DMS 273 treated with DMSO at 0.1 percent for 48 hours (cell line): ENCODE data around the gene ABHD6.
A peak's percentile ranks its signal among the peaks of the same experiment; 100 is the strongest.
"Not testable (repeated sequence)": the region's sequence is repeated elsewhere in the genome, so short reads cannot be mapped to it uniquely, and the experiment has no call there.

Experiments
- DNase-seq: peaks from one replicate; lab custom pipeline; 2025; lab: John Stamatoyannopoulos, UW

Gene ABHD6

GRCh38 chr3:58242860-58243259, 5.3 kb downstream of the ABHD6 start:
- DNase-seq = not testable (repeated sequence)

- DNase-seq = no peak
Observed at GRCh38 chr3:58243976-58244585, 6.5 kb downstream of the ABHD6 start.

GRCh38 chr3:58246148-58247047, 8.8 kb downstream of the ABHD6 start:
- DNase-seq = no peak

DNA sequence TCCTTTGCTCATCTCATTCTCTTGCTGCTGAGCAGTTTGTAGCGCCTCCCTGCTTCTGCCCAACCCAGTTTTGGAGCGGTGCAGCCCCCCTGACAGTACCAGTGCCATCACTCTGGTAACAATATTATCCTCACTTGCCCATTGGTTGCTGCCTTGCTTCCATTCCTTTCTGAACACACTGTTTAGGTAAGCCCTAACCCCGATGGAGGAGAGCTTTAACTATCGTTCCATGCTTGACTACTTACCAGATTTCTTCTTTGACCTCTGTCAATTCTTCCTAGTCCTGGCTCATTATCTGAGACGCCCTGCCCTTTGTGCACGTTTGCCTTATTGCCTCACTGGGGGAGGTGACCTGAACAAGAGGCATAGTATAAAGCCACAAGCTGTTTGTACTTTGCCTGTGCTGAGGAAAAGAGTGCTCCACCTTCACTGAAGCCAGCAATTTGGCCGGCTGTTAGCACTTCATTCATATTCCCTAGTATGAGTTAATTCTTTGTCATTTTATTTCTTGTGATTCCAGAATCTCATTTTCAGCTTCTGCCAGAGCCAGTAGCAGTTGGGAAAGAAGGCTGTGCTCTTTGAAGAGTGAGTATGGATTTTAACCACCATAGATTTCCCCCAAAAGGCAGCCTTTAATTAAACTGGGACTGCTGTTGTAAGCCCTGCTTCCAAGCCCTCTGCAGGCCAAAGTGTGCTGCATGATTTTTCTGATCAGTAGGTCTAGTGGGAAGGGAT, 11.9 kb downstream of the ABHD6 start:
- DNase-seq = no peak

DNA sequence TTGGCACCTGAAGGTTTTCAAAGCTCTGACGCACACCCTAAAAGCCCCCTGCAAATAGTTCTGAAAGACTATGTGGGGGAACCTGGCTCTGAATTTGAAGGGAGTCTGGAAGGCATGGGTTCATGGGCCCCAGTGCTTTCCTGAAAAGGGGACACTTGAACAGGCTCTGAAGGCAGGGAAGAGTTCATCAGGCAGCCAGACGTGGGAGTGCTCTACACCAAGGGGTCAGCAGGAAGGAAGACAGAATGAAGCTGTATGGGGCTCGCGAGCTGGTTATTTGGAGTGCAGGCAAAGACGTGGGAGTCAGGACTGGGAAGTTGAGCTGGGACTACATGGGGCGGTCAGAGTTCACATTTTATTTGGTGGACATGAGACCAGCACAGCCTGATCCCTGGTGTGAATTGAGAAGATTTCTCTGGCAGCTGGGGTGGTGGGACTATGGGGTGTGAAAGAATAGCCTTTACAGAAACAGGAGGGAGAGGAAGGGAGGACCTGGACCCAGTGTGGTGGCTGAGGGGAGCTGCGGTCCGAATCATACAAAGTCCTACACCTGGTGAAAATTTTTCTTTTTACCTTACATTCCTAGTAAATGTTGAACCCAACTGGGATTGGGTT, 12.6 kb downstream of the ABHD6 start:
- no peak for DNase-seq

GRCh38 chr3:58251631-58252035, 14.0 kb downstream of the ABHD6 start:
- no peak for DNase-seq

- DNase-seq = no peak
Observed at GRCh38 chr3:58254144-58254543, 16.6 kb downstream of the ABHD6 start.

- no peak for DNase-seq
Observed at GRCh38 chr3:58256061-58256460, 18.5 kb downstream of the ABHD6 start.

- DNase-seq = no peak
Observed at GRCh38 chr3:58256511-58256910, 18.9 kb downstream of the ABHD6 start.

GRCh38 chr3:58258392-58259055, 20.9 kb downstream of the ABHD6 start:
- DNase-seq = no peak

DNA sequence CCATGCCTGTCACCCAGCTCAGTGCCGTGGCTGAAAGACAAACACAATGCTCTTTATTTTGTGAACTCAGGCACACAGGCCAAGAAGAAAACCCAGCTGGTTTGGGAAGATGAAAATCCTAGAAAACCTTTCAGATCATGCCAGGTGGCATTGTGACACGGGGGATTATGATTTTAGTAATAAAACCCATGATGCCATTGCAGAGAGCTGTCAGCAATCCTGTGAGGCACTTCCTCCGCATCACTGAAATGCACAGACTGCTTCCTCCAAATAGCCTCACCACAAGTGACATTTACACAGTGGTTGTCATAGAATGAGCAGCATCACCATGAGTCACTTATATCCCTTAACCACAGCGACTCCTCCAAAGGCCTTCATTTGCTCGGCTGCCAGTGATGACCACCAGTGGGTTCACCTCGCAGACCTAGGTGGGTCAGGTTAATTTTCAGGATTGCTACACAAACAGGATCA, 22.7 kb downstream of the ABHD6 start:
- no peak for DNase-seq

- no peak for DNase-seq
Observed at GRCh38 chr3:58260733-58261132, 23.1 kb downstream of the ABHD6 start.

DNA sequence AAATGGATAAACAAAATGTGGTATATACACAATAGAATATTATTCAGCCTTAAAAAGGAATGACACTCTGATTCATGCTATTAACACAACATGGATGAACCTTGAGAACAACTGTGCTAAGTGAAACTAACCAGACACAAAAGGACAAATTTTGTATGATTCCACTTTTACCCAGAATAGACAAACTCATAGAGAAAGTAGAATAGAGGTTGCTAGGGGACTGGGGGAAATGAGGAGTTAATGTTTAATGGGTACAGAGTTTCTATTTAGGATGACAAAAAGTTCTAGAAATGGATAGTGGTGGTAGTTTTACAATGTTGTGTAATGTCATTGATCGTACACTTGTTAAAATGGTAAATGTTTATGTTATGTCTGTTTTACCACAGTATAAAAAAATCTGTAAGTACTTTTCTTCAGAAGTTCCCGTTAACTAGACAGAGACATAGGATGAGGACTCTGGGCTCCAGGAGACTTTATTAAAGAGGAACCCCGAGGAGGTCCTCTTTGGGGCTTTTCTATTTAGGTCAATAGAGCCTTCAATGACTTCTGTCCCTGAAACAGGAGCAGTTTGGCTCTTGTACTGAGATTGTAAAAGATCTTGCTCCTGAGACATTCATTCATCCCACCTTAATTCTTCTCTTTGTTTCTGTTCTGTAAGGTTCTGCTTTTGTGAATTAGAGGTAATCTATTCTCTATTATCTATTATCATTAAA, 24.5 kb downstream of the ABHD6 start:
- no peak for DNase-seq

DNA sequence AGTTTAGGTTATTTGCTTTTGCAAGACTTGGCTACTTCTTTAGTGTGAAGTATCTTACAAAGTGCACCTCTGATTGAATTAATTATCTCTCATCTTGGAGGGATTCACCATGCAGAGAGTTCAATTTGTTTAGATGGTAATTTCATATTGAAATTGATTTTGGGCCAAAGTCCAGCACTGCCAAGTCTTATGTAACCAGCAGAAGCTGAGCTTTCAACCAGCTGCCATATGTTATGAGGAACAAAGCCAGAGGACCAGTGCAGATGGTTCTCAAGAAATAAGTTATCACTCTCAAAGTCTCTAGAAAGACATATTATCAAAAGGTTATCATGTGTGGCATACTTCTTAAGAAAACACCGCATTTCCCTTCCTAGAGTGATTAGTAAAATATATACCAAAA, 29.0 kb downstream of the ABHD6 start:
- DNase-seq = peak; percentile 45

DNA sequence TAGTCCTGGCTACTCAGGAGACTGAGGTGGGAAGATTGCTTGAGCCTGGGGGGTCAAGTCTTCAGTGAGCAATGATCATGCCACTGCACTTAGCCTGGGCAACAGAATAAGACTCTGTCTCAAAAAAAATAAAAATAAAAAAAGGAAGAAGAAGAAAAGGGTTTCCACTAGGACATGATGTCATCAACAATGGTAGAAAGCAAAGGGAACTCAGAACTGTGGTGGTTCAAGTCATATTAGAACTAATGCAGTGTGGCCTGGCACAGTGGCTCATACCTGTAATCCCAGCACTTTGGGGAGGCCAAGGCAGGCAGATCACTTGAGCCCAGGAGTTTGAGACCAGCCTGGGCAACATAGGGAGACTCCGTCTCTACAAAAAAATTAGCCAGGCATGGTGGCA, 30.0 kb downstream of the ABHD6 start:
- DNase-seq = not testable (repeated sequence)

DNA sequence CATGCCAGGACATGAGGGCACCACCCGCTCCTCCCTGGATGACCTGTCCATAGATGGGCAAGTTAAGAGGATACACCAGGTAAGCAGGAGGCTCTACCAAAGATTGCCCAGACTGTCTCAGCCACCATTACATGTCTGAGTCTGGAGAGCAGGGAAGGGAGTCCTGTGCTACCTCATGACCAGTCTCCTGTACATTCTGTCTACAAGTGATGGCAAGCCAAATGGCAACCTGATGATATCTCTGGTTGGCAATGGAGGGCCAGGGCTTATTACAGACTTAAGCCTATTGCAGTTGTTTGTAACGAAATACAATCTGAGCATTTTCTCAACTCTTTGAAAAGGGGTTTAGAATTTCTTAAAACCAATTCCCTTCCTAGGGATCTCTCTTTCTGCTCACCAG, 31.8 kb downstream of the ABHD6 start:
- no peak for DNase-seq

DNA sequence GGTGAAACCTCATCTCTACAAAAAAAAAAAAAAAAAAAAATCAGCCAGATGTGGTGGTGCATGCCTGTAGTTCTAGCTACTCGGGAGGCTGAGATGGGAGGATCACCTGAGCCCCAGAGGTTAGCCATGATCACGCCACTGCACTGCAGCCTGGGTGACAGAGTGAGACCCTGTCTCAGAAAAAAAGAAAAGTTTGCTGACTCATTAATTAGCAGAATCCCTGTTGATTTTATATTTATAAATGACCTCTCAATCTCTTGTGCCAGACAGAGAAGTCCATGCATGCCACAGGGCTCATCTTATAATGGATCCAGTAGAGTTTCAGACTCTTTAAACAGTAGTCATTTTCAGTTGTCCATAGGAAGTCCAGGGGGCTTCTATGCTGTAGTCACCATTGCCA, 32.9 kb downstream of the ABHD6 start:
- no peak for DNase-seq

- DNase-seq = no peak
Observed at GRCh38 chr3:58271901-58272501, 34.4 kb downstream of the ABHD6 start.

- no peak for DNase-seq
Observed at GRCh38 chr3:58272891-58273290, 35.3 kb downstream of the ABHD6 start.

- DNase-seq = not testable (repeated sequence)
Observed at GRCh38 chr3:58273362-58273761, 35.8 kb downstream of the ABHD6 start.
